Lower leg skin (tissue), 3 donors: ENCODE measurements around the gene TMEM220.

ENCODE experiments used
- CTCF ChIP-seq, 3 donors: fragments of 450-650 bp; IDR thresholded peaks; one replicate each; pipeline ENCODE4 v1.5.1; 2016; ENCODE audit warnings: antibody characterized with exemption in 3 of 3, mild to moderate bottlenecking in 3 of 3, moderate library complexity in 2 of 3
- POLR2A ChIP-seq, 2 donors: fragments of 450-650 bp; IDR thresholded peaks; one replicate each; pipeline ENCODE4 v1.6.1; 2016 to 2017; ENCODE audit warnings: antibody characterized with exemption in 2 of 2, mild to moderate bottlenecking in 1 of 2, moderate library complexity in 1 of 2

GRCh38 chr17:10741416-10742135, 11.8 kb upstream of the TMEM220 start:
- TF ChIP-seq CTCF (IDR thresholded peaks at IDR 0.05) (no peak), POLR2A (IDR thresholded peaks at IDR 0.05) (no peak)
